ENCODE measurements around the gene MMP20. TPM values are rescaled to one million over a fixed set of nuclear protein-coding genes. Genes with fewer than 3 reads are reported as not detected.

MMP20 gene
- total and polyA plus RNA-seq, 7 donors, result not detected

GRCh38 chr11:102546427-102546826 is 78.7 kb downstream of the MMP20 start:
- Histone ChIP-seq H3K27me3 (ENCODE audit: insufficient read depth in 3 of 3, low read length in 2 of 3) (no peaks in the 10 kb centered on the region), H3K4me3 (no peak overlapping the region), H3K27ac (no peak overlapping the region), H3K9me3 (no peaks in the 10 kb centered on the region), H3K4me1 (no peaks in the 10 kb centered on the region), H3K36me3 (ENCODE audit: insufficient read depth in 1 of 2, low read depth in 1 of 2) (no peaks in the 10 kb centered on the region)
- ATAC-seq, result no peak
- TF ChIP-seq CTCF (IDR thresholded peaks at IDR 0.05), result no peak
- 60 to 70% (median 67%) methylated on average over 4 of the region's 4 CpGs for WGBS, 3 donors
- DNase-seq, result no peak
- intact Hi-C loops (cut with DNase I), result no loop called here

- 80 to 86% (median 83%) methylated on average over 4 of the region's 4 CpGs for WGBS, 3 donors
Observed at GRCh38 chr11:102545701-102546100, 79.4 kb downstream of the MMP20 start.

GRCh38 chr11:102544594-102544993 is 80.5 kb downstream of the MMP20 start:
- DNase-seq, result no peak
- no peaks in the 10 kb centered on the region for H3K4me1 ChIP-seq
- H3K27me3 ChIP-seq (ENCODE audit: insufficient read depth in 3 of 3, low read length in 2 of 3), result no peaks in the 10 kb centered on the region
- no peaks in the 10 kb centered on the region for H3K36me3 ChIP-seq (ENCODE audit: insufficient read depth in 1 of 2, low read depth in 1 of 2)
- H3K27ac ChIP-seq, result no peak overlapping the region
- intact Hi-C loops (cut with DNase I), result no loop called here
- H3K4me3 ChIP-seq, result no peak overlapping the region
- H3K9me3 ChIP-seq, result no peaks in the 10 kb centered on the region
- no peak for ATAC-seq
- 74 to 84% (median 80%) methylated on average over 1 of the region's 1 CpG for WGBS, 3 donors
- no peak for TF ChIP-seq CTCF (IDR thresholded peaks at IDR 0.05)

More at GRCh38 chr11:102545701-102546100, 79.4 kb downstream of the MMP20 start:
- TF ChIP-seq CTCF (IDR thresholded peaks at IDR 0.05), result no peak
- Histone ChIP-seq H3K4me1 (no peaks in the 10 kb centered on the region), H3K27me3 (ENCODE audit: insufficient read depth in 3 of 3, low read length in 2 of 3) (no peaks in the 10 kb centered on the region), H3K36me3 (ENCODE audit: insufficient read depth in 1 of 2, low read depth in 1 of 2) (no peaks in the 10 kb centered on the region), H3K9me3 (no peaks in the 10 kb centered on the region), H3K4me3 (no peak overlapping the region), H3K27ac (no peak overlapping the region)
- ATAC-seq (no peak), DNase-seq (no peak)
- intact Hi-C loops (cut with DNase I), result no loop called here

- H3K27me3 ChIP-seq (ENCODE audit: insufficient read depth in 3 of 3, low read length in 2 of 3), result peaks cover 0 to 3% (median 0%) of the 10 kb centered on the region in 3 donors
- no peak overlapping the region for H3K4me3 ChIP-seq
- ATAC-seq (no peak), DNase-seq (no peak)
- no peak overlapping the region for H3K27ac ChIP-seq
- WGBS, 3 donors, result 68 to 73% (median 71%) methylated on average over 2 of the region's 2 CpGs
- intact Hi-C loops (cut with DNase I), result no loop called here
- no peak for TF ChIP-seq CTCF (IDR thresholded peaks at IDR 0.05)
- no peaks in the 10 kb centered on the region for H3K4me1 ChIP-seq
- H3K36me3 ChIP-seq (ENCODE audit: insufficient read depth in 1 of 2, low read depth in 1 of 2), result no peaks in the 10 kb centered on the region
- no peaks in the 10 kb centered on the region for H3K9me3 ChIP-seq
Observed at GRCh38 chr11:102539567-102539966, 85.6 kb downstream of the MMP20 start.

GRCh38 chr11:102538932-102539331 is 86.2 kb downstream of the MMP20 start:
- no peaks in the 10 kb centered on the region for H3K9me3 ChIP-seq
- H3K4me1 ChIP-seq, result no peaks in the 10 kb centered on the region
- no peak overlapping the region for H3K27ac ChIP-seq
- no peak for TF ChIP-seq CTCF (IDR thresholded peaks at IDR 0.05)
- ATAC-seq (no peak), DNase-seq (no peak)
- intact Hi-C loops (cut with DNase I), result no loop called here
- H3K4me3 ChIP-seq, result no peak overlapping the region
- 88 to 92% (median 90%) methylated on average over 4 of the region's 4 CpGs for WGBS, 3 donors
- H3K27me3 ChIP-seq (ENCODE audit: insufficient read depth in 3 of 3, low read length in 2 of 3), result peaks cover 0 to 3% (median 2%) of the 10 kb centered on the region in 3 donors
- H3K36me3 ChIP-seq (ENCODE audit: insufficient read depth in 1 of 2, low read depth in 1 of 2), result no peaks in the 10 kb centered on the region
